Right cardiac atrium (tissue), 5 donors: ENCODE results near the gene C2CD2L. TPM values are rescaled to one million over a fixed set of nuclear protein-coding genes. Genes with fewer than 3 reads are reported as not detected.
"Not testable (repeated sequence)": the region's sequence is repeated elsewhere in the genome, so short reads cannot be mapped to it uniquely, and the experiment has no call there.

ENCODE experiments used
- ATAC-seq, 2 donors: fragments of 200-7000 bp; cut with Tn5 transposase; one replicate each; pipeline versions ENCODE4 v1.8.0 to v1.9.1; 2020; ENCODE audit warnings: moderate library complexity in 2 of 2, mild to moderate bottlenecking in 1 of 2
- DNase-seq, 3 donors: peaks; one replicate each; pipeline ENCODE4 v3.0.0-alpha.2; 2020
- H3K27ac ChIP-seq: one replicate; pipeline ENCODE4 v1.5.1; 2013; ENCODE audit warnings: mild to moderate bottlenecking, low read length, control low read depth, moderate library complexity
- H3K27me3 ChIP-seq: one replicate; pipeline ENCODE4 v1.6.1; 2013; ENCODE audit not compliant: control insufficient read depth, insufficient read depth
- H3K4me1 ChIP-seq: one replicate; pipeline ENCODE4 v1.6.1; 2013; ENCODE audit warnings: low read length; ENCODE audit not compliant: control insufficient read depth, insufficient read depth
- H3K4me3 ChIP-seq: one replicate; pipeline ENCODE4 v1.5.1; 2013; ENCODE audit warnings: low read length, control low read depth
- H3K9me3 ChIP-seq: one replicate; pipeline ENCODE4 v1.6.1; 2013; ENCODE audit warnings: low read length; ENCODE audit not compliant: control insufficient read depth
- WGBS: extraction: QIAGEN DNeasy Blood & Tissue Kit; methylation state at CpG from one replicate; pipeline ENCODE4 v1.1.7; 2013; 5-methylcytosine and 5-hydroxymethylcytosine counted together
- intact Hi-C, 4 donors: fragments of 100-400 bp; cut with DNase I; formaldehyde crosslinking; loops; one replicate each; pipeline versions ENCODE4 v1.11.0 to v1.14.0; 2022 to 2023
- long read RNA-seq, 4 donors: library from polyadenylated mRNA; unstranded; transcript quantifications; one replicate each; pipeline ENCODE4 v2.0.0, GENCODE V29; 2020 to 2021
- polyA plus RNA-seq: library from polyadenylated mRNA; stranded (reverse); fragments of 200-250 nt; gene quantifications from one replicate; pipeline ENCODE4 v1.2.3, GENCODE V29; 2013
- total RNA-seq, 4 donors: library from RNA; stranded (reverse); fragmentation: NEBNext Ultra II Directional; extraction: Animal tissue kit (Norgen Biotek cat#: 25700); gene quantifications; one replicate each; pipeline ENCODE4 v1.2.1, GENCODE V29; 2021
- donor health status: healthy with polysubstance abuse.
- donor health status: DM: no; HTN: yes; CAD: no.
- donor health status: DM: no; HTN: no; CAD: no.
- donor health status: DM: no; HTN: yes; CAD: no; lungs with severe emphysema.
- donor health status: DM: yes; HTN: yes; CAD: no.

C2CD2L gene
- total RNA-seq (10 to 100 TPM in 3 of 4 donors, 1 to 10 TPM in 1; 9.1 to 11.9 (median 11.0) TPM), polyA plus RNA-seq (9.2 TPM)
- long read RNA-seq, donor 1, full-length matches to known transcripts, result 17 of 25 reads
- long read RNA-seq, donor 1, partial matches to known transcripts, result 5 of 25 reads
- long read RNA-seq, donor 1, other reads (novel, unspliced or antisense), result 3 of 25 reads
- long read RNA-seq, donor 2, transcript C2CD2L-211 (14 exons, 3,244 nt), result major isoform, 12 of 19 reads
- long read RNA-seq, donor 2, partial matches to known transcripts, result 2 of 19 reads
- long read RNA-seq, donor 2, other reads (novel, unspliced or antisense), result 5 of 19 reads
- long read RNA-seq, donor 3, partial matches to known transcripts, result 14 of 19 reads
- long read RNA-seq, donor 3, other reads (novel, unspliced or antisense), result 2 of 19 reads
- long read RNA-seq, donor 4, transcript C2CD2L-211 (14 exons, 3,244 nt), result major isoform, 5 of 12 reads
- long read RNA-seq, donor 4, partial matches to known transcripts, result 4 of 12 reads
- long read RNA-seq, donor 4, other reads (novel, unspliced or antisense), result 3 of 12 reads

DNA sequence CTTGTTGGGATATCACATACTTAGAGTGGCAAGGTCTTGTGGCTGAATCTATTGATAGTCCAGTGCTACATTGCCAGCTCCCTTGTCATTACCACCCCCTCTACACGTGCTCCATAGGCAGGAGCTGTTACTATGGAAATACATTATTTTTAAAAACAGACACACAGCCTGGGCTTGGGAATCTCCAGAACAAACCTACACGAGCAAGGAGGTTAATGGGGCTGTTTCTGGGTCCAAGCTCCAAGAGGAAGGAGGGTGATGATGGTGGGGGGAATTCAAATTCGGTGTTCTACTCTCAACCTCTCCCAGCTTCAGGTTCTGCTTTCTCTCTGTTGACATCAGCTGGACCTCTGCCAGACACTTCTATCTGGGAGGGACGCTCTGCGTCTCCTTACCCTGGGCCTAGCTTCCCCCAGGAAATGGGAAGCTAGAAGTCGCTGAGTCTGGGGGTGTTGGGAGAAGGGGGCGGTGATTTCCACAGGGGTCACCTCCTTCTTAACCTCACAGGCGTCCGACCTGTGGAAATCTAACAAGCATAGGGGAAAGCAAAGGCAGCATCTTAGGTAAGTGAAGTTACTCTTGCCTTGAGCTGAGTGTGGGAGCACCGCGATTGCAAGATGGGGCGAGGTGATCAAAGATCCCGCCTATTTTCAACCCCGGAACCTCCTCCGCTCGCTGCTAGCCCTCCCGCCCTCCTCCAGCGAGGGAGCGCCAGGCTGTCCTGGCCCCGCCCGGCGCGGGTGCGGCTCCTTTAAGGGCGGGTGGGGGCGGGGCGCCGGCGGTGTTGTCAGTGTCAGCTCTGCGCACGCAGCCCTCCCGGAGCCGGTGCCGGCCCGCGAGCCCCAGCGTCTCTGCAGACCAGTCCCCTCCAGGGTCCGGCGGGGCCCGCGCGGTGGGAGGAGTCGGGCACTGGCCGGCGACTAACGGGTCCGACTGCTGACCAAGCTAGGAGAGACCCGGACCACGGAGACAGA is at the start of gene C2CD2L:
Gene C2CD2L (plus strand): TSS at position 781 of the 974 bp plus-strand sequence. CDS start 398 bp downstream, outside the sequence.
- under 1% methylated on average over 49 of the region's 49 CpGs for WGBS
- Histone ChIP-seq H3K9me3 (no peaks in the 10 kb centered on the region), H3K27ac (peak within 1 kb of the TSS; percentile 89), H3K4me3 (peak within 1 kb of the TSS; percentile 99), H3K4me1 (peaks cover 5% of the 10 kb centered on the region), H3K27me3 (no peaks in the 10 kb centered on the region)
- intact Hi-C loops, result no loop called here
- ATAC-seq (peak; percentile 94), DNase-seq (peak; percentile 93 to 98 (median 97))

DNA sequence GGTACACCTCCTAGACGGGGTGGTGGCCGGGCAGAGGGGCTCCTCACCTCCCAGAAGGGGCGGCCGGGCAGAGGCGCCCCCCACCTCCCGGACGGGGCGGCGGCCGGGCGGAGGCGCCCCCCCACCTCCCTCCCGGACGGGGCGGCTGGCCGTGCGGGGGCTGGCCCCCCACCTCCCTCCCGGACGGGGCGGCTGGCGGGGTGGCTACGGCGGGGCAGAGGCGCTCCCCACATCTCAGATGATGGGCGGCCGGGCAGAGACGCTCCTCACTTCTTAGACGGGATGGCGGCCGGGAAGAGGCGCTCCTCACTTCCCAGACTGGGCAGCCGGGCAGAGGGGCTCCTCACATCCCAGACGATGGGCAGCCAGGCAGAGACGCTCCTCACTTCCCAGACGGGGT is 48.0 kb upstream of the C2CD2L start:
- WGBS, result 91% methylated on average over 28 of the region's 35 CpGs
- H3K4me3 ChIP-seq, H3K27me3 ChIP-seq, ATAC-seq, H3K4me1 ChIP-seq, intact Hi-C loops, H3K27ac ChIP-seq, H3K9me3 ChIP-seq: not testable (repeated sequence)
- DNase-seq, result peak in 2 of 3 donors; percentile 16 to 62

DNA sequence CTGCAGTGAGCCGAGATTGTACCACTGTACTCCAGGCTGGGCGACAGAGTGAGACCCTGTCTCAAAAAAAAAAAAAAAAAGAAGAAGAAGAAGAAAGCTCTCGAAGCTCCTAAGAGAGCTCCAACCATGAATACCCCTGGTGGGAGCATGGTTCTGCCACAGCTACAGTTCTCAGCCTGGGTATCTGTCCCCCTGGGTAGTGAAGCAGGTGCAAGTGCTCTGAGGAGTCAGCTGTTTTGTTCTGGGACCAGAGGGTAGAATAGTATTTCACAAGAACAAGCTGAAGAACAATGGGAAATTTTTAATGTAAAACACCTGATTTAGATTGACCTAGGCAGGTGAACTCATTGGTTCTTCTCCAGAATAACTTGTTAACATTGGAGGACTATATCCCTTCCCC is 45.9 kb upstream of the C2CD2L start:
- peak in 1 of 3 donors; percentile 4 for DNase-seq
- intact Hi-C loops, result no loop called here
- Histone ChIP-seq H3K9me3 (no peaks in the 10 kb centered on the region), H3K4me3 (no peak overlapping the region), H3K4me1 (peaks cover 2% of the 10 kb centered on the region), H3K27me3 (no peaks in the 10 kb centered on the region), H3K27ac (no peak overlapping the region)
- no peak for ATAC-seq
- 91% methylated on average over 3 of the region's 3 CpGs for WGBS

DNA sequence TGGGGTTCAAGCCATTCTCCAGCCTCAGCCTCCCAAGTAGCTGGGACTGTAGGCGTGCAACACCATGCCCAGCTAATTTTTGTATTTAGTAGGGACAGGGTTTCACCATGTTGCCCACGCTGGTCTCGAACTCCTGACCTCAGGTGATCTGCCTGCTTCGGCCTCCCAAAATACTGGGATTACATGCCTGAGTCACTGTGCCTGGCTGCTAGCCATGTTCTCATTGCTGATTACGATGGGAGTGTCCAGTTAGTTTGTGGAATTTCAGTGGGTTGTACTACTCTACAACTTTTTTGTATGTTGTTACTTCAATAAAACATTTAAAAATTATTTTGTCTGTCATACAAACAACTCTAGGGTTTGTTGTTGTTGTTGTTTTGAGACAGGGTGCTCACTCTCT is 44.4 kb upstream of the C2CD2L start:
- H3K4me3 ChIP-seq, result no peak overlapping the region
- no peaks in the 10 kb centered on the region for H3K9me3 ChIP-seq
- H3K27ac ChIP-seq, result peak overlapping the region; percentile 28
- intact Hi-C loops, result no loop called here
- WGBS, result 61% methylated on average over 5 of the region's 5 CpGs
- ATAC-seq, result no peak
- no peaks in the 10 kb centered on the region for H3K27me3 ChIP-seq
- DNase-seq, result peak in 2 of 3 donors; percentile 58 to 75
- peaks cover 5% of the 10 kb centered on the region for H3K4me1 ChIP-seq

DNA sequence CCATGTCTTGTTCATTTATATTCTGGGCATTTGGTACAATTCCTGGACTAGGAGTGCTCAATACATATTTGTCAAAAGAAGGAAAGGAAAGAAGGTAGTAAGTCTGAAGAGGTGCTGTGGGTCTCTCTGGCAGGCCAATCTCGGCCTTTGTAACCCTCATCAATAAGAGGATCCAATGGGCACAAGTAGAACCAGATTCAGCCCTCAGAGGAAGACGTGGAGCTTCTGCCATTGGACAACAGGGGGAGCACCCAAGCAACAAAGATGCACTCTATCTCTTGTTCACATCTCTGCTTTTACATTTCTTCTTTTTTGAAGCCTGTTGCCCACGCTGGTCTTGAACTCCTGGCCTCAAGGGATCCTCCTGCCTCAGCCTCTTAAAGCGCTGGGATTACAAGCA is 41.8 kb upstream of the C2CD2L start:
- H3K4me3 ChIP-seq, result no peak overlapping the region
- intact Hi-C loops, result no loop called here
- peaks cover 3% of the 10 kb centered on the region for H3K4me1 ChIP-seq
- WGBS, result 64% methylated on average over 4 of the region's 4 CpGs
- ATAC-seq, result no peak
- H3K27ac ChIP-seq, result no peak overlapping the region
- no peaks in the 10 kb centered on the region for H3K27me3 ChIP-seq
- no peaks in the 10 kb centered on the region for H3K9me3 ChIP-seq
- DNase-seq, result peak in 1 of 3 donors; percentile 30

DNA sequence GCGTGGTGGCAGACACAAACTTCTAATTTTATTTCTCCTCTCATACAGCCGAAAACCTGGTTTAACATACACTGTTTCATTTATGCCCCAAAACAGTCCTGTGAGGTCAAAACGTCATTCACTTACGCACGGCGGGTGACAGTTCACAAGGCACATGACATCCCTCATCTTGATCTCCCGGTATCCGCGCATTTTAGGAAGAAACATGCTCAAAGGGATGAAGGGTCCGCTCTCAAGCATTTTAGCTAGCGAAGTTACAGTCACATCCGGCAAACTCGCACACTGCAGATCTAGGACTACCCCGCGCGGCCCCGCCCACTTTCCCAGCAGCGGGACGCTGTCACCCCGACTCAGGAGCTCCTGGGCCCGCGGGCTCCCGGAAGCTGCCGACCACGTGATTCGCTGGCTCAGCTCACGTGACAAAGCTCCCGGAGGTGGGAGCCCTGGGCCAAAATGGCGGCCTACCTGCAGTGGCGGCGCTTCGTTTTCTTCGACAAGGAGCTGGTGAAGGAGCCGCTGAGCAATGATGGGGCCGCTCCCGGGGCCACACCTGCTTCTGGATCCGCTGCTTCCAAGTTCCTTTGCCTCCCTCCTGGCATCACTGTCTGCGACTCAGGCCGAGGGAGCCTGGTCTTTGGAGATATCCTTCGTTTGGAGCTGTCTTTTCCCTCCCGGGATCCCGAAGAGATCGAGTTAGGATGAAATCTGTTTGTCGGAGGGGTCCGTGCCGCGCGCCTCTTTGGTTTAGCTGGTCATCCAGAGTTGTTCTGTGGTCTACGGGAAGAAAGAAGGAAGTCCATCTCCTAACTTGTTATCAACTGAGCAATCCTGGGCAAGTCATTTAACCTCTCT is 39.5 kb upstream of the C2CD2L start, which contains the start of gene VPS11:
Gene VPS11 (plus strand): TSS at position 448 of the 852 bp plus-strand sequence. CDS start 6 bp downstream, at position 454.
- no peaks in the 10 kb centered on the region for H3K9me3 ChIP-seq

DNA sequence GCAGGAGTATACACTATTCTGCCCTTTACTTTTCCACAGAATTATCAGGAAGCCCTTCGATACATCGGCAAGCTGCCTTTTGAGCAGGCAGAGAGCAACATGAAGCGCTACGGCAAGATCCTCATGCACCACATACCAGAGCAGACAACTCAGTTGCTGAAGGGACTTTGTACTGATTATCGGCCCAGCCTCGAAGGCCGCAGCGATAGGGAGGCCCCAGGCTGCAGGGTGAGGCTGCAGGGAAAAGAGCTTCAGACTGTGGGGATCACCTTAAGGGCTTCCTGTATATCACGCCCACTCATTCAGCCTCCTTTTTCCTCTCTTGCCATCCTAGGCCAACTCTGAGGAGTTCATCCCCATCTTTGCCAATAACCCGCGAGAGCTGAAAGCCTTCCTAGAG is 29.3 kb upstream of the C2CD2L start:
- DNase-seq (peak in 1 of 3 donors; percentile 11), ATAC-seq (no peak)
- Histone ChIP-seq H3K9me3 (no peaks in the 10 kb centered on the region), H3K4me3 (no peak overlapping the region), H3K27ac (no peak overlapping the region), H3K4me1 (no peaks in the 10 kb centered on the region), H3K27me3 (no peaks in the 10 kb centered on the region)
- intact Hi-C loops, result no loop called here
- 92% methylated on average over 11 of the region's 11 CpGs for WGBS

More for the DNA sequence above, 39.5 kb upstream of the C2CD2L start, which contains the start of gene VPS11:
- DNase-seq (peak; percentile 98 to 99 (median 99)), ATAC-seq (peak; percentile 98)
- peak within 1 kb of the TSS; percentile 84 for H3K27ac ChIP-seq
- no peaks in the 10 kb centered on the region for H3K27me3 ChIP-seq
- H3K4me3 ChIP-seq, result peak within 1 kb of the TSS; percentile 96
- WGBS, result under 1% methylated on average over 49 of the region's 49 CpGs
- intact Hi-C loops, result no loop called here
- H3K4me1 ChIP-seq, result peaks cover 3% of the 10 kb centered on the region

DNA sequence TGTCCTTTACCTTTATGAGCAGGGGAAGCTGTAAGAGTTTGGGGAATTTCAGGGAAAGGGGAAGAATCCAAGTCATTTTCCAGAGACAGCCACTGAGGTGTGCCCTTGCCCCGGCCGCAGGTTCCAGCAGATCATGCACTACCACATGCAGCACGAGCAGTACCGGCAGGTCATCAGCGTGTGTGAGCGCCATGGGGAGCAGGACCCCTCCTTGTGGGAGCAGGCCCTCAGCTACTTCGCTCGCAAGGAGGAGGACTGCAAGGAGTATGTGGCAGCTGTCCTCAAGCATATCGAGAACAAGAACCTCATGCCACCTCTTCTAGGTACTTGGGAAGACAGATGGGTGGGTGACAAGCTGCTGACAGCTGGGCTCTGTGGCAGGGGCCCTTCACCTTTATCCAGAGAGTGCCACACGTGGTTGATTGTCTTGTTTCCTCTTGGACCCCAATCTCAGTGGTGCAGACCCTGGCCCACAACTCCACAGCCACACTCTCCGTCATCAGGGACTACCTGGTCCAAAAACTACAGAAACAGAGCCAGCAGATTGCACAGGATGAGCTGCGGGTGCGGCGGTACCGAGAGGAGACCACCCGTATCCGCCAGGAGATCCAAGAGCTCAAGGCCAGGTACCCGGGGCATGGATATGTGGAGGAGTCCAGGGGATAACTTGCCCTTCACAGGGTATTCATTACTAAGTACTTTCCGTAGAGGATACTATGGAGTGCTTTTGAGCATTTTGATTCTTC is 28.3 kb upstream of the C2CD2L start:
- no peak overlapping the region for H3K4me3 ChIP-seq
- H3K9me3 ChIP-seq, result no peaks in the 10 kb centered on the region
- DNase-seq (peak in 1 of 3 donors; percentile 20), ATAC-seq (no peak)
- intact Hi-C loops, result no loop called here
- H3K27ac ChIP-seq, result no peak overlapping the region
- H3K4me1 ChIP-seq, result no peaks in the 10 kb centered on the region
- 89% methylated on average over 19 of the region's 19 CpGs for WGBS
- no peaks in the 10 kb centered on the region for H3K27me3 ChIP-seq

DNA sequence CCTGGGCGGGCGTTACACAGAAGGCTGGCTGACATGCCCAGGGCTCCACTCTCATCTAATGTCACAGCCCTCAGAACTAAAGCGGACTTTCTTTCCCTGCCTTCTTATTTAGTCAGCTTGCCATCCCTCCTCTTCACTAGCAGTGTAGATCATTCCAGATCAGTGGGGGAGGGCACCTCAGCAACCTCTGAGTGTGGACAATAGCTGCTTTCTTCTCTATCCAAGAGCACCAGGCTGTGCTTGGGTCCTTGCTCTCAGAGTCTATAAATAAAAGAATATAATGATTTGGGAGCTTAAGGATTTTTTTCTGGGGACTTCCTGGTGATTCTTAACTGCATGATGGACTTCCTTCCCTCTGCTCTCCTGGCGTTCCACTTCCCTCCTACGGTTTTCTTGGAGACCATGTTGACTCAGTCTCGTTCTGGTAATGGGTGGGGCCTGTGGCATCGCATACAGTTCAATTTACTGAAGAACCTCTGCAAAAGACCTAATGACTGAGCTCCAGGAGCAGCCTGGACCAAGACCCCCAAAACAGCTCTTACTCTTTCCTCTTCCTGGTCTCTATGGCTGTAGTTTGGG is 25.4 kb upstream of the C2CD2L start:
- 60% methylated on average over 7 of the region's 7 CpGs for WGBS
- Histone ChIP-seq H3K27me3 (no peaks in the 10 kb centered on the region), H3K4me1 (peaks cover 3% of the 10 kb centered on the region), H3K27ac (no peak overlapping the region), H3K9me3 (no peaks in the 10 kb centered on the region), H3K4me3 (no peak overlapping the region)
- intact Hi-C loops, result no loop called here
- ATAC-seq (no peak), DNase-seq (peak in 1 of 3 donors; percentile 11)
